Dendritic cell treated with granulocyte-macrophage colony-stimulating factor and Interleukin-4, amounts not matched to agents 40 ng/mL and 50 ng/mL, for 4 days (primary cell): ENCODE data around the gene TAF4B.
"Not testable (repeated sequence)": the region's sequence is repeated elsewhere in the genome, so short reads cannot be mapped to it uniquely, and the experiment has no call there.

Source experiments
- H3K27ac Mint-ChIP-seq: one replicate; pipeline ENCODE4 v1.8.0; 2022; ENCODE audit warnings: mild to moderate bottlenecking, mixed read lengths
- H3K27me3 Mint-ChIP-seq: one replicate; pipeline ENCODE4 v1.8.0; 2022; ENCODE audit warnings: mild to moderate bottlenecking, mixed read lengths
- H3K36me3 Mint-ChIP-seq: one replicate; pipeline ENCODE4 v1.8.0; 2022; ENCODE audit warnings: low read depth, mixed read lengths
- H3K4me1 Mint-ChIP-seq: one replicate; pipeline ENCODE4 v1.8.0; 2022; ENCODE audit warnings: low read depth, mixed read lengths
- H3K4me3 Mint-ChIP-seq: one replicate; pipeline ENCODE4 v1.8.0; 2022; ENCODE audit warnings: mild to moderate bottlenecking, moderate library complexity, mixed read lengths
- H3K9me3 Mint-ChIP-seq: one replicate; pipeline ENCODE4 v1.8.0; 2022; ENCODE audit warnings: mixed read lengths
- intact Hi-C: fragments of 100-400 bp; cut with micrococcal nuclease; formaldehyde crosslinking; loops from one replicate; pipeline ENCODE4 v1.15.0; 2022

Gene TAF4B, protein sequence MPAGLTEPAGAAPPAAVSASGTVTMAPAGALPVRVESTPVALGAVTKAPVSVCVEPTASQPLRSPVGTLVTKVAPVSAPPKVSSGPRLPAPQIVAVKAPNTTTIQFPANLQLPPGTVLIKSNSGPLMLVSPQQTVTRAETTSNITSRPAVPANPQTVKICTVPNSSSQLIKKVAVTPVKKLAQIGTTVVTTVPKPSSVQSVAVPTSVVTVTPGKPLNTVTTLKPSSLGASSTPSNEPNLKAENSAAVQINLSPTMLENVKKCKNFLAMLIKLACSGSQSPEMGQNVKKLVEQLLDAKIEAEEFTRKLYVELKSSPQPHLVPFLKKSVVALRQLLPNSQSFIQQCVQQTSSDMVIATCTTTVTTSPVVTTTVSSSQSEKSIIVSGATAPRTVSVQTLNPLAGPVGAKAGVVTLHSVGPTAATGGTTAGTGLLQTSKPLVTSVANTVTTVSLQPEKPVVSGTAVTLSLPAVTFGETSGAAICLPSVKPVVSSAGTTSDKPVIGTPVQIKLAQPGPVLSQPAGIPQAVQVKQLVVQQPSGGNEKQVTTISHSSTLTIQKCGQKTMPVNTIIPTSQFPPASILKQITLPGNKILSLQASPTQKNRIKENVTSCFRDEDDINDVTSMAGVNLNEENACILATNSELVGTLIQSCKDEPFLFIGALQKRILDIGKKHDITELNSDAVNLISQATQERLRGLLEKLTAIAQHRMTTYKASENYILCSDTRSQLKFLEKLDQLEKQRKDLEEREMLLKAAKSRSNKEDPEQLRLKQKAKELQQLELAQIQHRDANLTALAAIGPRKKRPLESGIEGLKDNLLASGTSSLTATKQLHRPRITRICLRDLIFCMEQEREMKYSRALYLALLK

DNA sequence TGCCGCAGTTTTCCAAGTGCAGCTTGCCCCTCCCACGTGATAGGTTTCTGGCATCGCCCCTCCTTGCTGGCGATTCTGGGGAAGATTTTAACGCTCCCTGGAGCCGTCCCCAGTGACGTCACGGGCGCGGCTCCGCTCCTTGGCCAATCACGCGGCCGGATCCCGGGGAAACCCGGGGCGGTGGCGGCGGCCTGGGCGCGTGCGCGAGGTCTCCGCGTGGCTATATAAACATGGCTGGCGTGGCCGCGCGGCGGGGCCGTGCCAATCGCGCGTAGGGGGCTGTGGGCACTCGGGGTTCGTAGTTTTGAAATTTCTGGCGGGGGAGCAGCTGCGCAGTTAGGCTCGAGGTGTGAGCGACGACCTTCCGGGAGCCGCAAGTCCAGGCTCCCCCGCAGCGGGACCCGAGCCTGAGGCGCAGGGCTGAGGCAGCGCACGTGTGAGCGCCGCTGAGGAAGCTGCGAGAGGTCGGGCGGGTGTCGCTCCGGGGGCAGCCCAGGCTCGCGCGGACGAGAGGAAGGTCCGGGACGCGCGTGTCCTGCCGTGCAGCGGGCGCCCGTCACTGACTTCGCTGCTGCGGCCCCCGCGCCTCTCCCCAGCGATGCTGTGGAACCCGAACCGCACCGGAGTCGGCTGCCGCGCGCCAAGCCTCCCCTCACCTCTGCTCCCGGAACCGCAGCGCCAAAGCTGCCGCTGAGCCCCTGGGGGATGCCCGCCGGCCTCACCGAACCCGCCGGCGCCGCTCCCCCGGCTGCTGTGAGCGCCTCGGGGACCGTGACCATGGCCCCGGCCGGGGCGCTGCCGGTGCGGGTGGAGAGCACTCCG lies at the start of gene TAF4B:
TSS of gene TAF4B (plus strand) at position 217 of the 822 bp plus-strand sequence. CDS start at position 706, 489 bp downstream.
- peaks cover 9% of the 10 kb centered on the region for H3K27me3 Mint-ChIP-seq
- H3K4me3 Mint-ChIP-seq: peak within 1 kb of the TSS; percentile 96
- intact Hi-C loops: loop anchor here (2.0 to 5.0 kb wide), 2 partner anchors 136 to 321 kb away; partner anchors contain the start of genes KCTD1 and SS18
- no peaks in the 10 kb centered on the region for H3K9me3 Mint-ChIP-seq
- peaks cover 6% of the 10 kb centered on the region for H3K36me3 Mint-ChIP-seq
- peak within 1 kb of the TSS; percentile 99 for H3K27ac Mint-ChIP-seq
- peaks cover 18% of the 10 kb centered on the region for H3K4me1 Mint-ChIP-seq

DNA sequence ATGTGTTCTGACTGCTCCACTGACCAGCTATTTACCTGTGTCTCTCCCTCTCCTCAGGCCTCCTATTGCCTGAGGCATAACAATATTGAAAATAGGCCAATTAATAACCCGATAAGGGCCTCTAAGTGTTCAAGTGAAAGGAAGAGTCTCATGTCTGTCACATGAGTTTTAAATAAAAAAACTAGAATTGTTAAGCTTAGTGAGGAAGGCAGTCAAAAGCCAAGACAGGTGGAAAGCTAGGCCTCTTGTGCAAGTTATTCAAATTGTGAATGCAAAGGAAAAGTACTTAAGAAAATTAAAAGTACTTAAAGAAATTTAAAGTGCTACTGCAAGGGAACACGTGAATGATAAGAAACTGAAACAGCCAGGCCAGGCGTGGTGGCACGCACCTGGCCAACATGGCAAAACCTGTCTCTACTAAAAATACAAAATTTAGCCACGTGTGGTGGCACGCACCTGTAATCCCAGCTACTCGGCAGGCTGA lies 44.9 kb upstream of the TAF4B start:
- Mint-ChIP-seq H3K36me3 (no peaks in the 10 kb centered on the region), H3K4me3 (no peak overlapping the region), H3K9me3 (no peaks in the 10 kb centered on the region), H3K27ac (no peak overlapping the region), H3K4me1 (no peaks in the 10 kb centered on the region), H3K27me3 (no peaks in the 10 kb centered on the region)
- intact Hi-C loops: no loop called here

DNA sequence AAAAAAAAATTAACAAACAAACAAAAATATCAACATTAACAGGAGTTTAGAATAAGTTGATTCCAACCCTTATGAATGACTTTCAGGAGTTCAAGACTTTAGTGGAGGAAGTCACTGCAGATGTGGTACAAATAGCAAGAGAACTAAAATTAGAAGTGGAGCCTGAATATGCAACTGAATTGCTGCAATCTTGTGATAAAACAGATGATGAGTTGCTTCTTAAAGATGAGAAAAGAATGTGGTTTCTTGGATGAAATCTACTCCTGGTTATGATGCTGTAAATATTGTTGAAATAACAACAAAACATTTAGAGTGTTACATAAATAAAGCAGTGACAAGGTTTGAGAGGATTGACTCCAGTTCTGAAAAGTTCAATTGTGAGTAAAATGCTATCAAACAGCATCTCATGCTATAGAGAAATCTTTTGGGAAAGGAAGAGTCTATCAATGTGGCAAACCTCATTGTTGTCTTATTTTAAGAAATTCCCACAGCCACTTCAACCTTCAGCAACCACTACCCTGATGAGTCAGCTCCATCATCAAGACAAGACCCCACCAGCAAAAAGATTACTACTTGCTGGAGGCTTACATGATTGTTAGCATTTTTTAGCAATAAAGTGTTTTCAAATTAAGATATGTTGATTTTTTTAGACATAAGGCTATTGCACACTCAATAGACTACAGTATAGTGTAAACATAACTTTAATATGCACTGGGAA lies 42.7 kb upstream of the TAF4B start:
- intact Hi-C loops: no loop called here
- H3K4me1 Mint-ChIP-seq: no peaks in the 10 kb centered on the region
- H3K27me3 Mint-ChIP-seq: no peaks in the 10 kb centered on the region
- H3K27ac Mint-ChIP-seq: no peak overlapping the region
- H3K36me3 Mint-ChIP-seq: no peaks in the 10 kb centered on the region
- H3K4me3 Mint-ChIP-seq: no peak overlapping the region
- no peaks in the 10 kb centered on the region for H3K9me3 Mint-ChIP-seq

DNA sequence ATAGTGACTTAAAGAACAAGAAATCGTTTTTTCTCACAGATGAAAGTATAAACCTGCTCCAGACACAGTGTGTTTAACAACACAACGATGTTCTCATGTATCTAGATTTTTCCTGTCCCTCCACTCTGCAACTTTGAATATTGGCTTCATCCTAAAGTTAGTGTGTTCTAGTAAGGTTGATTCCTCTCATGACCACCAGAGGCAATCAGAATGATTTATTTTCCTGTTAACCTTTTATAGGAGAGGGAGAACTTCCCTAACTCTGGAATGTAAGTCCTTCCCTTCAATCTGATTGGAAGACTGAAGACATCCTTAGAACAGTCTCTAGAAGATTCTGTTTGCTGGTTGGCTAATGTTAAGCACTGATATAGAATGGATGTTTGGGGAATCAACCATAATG lies 41.0 kb upstream of the TAF4B start:
- Mint-ChIP-seq H3K27ac (no peak overlapping the region), H3K4me3 (no peak overlapping the region), H3K27me3 (no peaks in the 10 kb centered on the region), H3K9me3 (no peaks in the 10 kb centered on the region), H3K4me1 (no peaks in the 10 kb centered on the region), H3K36me3 (no peaks in the 10 kb centered on the region)
- intact Hi-C loops: no loop called here

DNA sequence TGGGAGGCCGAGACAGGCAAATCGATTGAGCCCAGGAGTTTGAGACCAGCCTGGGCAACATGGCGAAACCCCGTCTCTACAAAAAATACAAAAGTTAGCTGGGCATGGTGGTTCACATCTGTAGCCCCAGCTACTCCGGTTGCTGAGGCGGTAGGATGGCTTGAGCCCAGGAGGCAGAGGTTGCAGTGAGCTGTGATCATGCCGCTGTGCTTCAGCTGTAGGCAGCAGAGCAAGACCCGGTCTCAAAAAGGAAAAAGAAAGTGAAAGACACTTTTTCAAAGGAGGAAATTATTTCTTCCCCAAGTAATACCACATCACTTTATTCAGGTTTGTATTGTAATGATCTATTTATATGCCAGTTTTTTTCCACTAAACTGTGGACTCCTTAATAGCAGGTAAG lies 35.7 kb upstream of the TAF4B start:
- H3K36me3 Mint-ChIP-seq: no peaks in the 10 kb centered on the region
- H3K4me3 Mint-ChIP-seq: peak overlapping the region; percentile 65
- peak overlapping the region; percentile 49 for H3K27ac Mint-ChIP-seq
- intact Hi-C loops: no loop called here
- no peaks in the 10 kb centered on the region for H3K9me3 Mint-ChIP-seq
- no peaks in the 10 kb centered on the region for H3K4me1 Mint-ChIP-seq
- no peaks in the 10 kb centered on the region for H3K27me3 Mint-ChIP-seq

DNA sequence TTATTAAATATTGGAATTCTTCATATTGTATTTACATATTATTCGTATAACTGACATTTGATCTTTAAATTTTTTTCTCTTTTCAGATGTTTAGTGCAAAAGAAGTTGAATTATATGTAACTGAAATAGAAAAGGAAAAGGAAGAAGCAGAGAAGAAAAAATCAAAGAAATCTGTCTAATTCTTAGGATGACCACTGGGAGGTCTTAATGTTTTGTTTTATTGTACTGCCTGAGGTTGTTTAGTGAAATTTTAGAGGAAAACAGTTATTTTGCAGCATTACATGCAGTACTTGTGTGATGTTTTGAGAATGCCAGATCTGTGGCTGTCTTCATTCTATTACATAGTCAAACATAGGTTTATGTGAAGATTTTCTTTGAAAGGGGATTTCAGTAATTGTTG lies 34.0 kb upstream of the TAF4B start:
- H3K9me3 Mint-ChIP-seq: no peaks in the 10 kb centered on the region
- no peaks in the 10 kb centered on the region for H3K36me3 Mint-ChIP-seq
- H3K4me1 Mint-ChIP-seq: no peaks in the 10 kb centered on the region
- no peak overlapping the region for H3K4me3 Mint-ChIP-seq
- H3K27me3 Mint-ChIP-seq: no peaks in the 10 kb centered on the region
- intact Hi-C loops: no loop called here
- no peak overlapping the region for H3K27ac Mint-ChIP-seq

DNA sequence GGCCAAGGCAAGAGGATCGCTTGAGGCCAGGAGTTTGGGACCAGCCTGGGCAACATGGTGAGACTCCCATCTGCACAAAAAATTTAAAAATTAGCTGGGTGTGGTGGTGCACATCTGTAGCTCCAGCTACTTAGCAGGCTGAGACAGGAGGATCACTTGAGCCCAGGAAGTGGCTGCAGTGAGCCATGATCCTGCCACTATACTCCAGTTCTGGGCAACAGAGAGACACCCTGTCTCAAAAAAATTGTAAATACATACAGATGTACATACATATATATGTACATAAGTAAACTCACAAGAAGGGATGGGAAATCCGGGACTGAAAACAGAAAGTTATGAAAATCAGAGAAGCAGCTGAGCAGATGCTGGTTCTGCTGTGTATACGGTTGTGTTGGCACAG lies 29.6 kb upstream of the TAF4B start:
- Mint-ChIP-seq H3K36me3 (no peaks in the 10 kb centered on the region), H3K27ac (no peak overlapping the region), H3K9me3 (no peaks in the 10 kb centered on the region), H3K4me3 (no peak overlapping the region), H3K4me1 (no peaks in the 10 kb centered on the region), H3K27me3 (no peaks in the 10 kb centered on the region)
- intact Hi-C loops: no loop called here

DNA sequence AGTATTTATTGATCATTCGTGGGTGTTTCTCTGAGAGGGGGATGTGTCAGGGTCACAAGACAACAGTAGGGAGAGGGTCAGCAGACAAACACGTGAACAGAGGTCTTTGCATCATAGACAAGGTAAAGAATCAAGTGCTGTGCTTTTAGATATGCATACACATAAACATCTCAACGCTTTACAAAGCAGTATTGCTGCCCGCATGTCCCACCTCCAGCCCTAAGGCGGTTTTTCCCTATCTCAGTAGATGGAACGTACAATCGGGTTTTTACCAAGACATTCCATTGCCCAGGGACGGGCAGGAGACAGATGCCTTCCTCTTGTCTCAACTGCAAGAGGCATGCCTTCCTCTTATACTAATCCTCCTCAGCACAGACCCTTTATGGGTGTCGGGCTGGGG lies 24.2 kb upstream of the TAF4B start:
- H3K27me3 Mint-ChIP-seq, H3K4me3 Mint-ChIP-seq, H3K36me3 Mint-ChIP-seq, H3K27ac Mint-ChIP-seq, H3K9me3 Mint-ChIP-seq, H3K4me1 Mint-ChIP-seq, intact Hi-C loops: not testable (repeated sequence)

DNA sequence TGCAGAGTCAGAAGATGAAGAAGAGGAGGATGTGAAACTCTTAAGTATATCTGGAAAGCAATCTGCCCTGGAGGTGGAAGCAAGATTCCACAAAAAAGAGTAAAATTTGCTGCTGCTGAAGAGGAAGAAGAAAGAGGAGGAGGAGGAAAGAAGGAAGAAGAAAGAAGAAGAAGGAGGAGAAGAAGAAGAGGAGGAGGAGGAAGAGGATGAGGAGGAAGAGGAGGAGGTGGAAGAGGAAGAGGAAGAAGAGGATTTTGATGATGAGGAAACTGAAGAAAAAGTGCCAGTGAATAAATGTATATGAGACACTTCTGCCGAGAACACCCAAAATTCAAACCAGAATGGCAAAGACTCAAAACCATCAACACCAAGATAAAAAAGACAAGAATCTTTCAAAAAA lies 20.9 kb upstream of the TAF4B start:
- no peak overlapping the region for H3K27ac Mint-ChIP-seq
- no peak overlapping the region for H3K4me3 Mint-ChIP-seq
- H3K4me1 Mint-ChIP-seq: peaks cover 11% of the 10 kb centered on the region
- no peaks in the 10 kb centered on the region for H3K9me3 Mint-ChIP-seq
- H3K27me3 Mint-ChIP-seq: no peaks in the 10 kb centered on the region
- H3K36me3 Mint-ChIP-seq: no peaks in the 10 kb centered on the region
- intact Hi-C loops: no loop called here

DNA sequence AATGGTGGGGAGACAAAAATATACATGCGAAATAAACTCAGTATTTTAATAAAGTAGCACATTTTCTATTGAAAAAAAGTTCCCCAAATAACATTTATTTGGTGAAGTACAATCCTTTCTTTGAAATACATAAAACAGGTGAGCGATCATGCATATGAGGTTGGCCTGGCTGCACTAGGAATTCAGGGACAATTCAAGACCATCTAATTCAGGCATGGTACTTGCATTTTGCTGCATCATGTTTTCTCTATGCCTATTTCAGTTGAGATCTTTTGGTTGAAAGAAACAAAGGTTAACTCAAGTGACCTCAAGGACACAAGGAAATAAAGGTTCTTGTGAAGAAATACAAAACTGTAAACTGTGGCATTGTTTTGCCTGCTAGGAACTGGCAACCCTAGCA lies 19.8 kb upstream of the TAF4B start:
- H3K4me1 Mint-ChIP-seq: peaks cover 14% of the 10 kb centered on the region
- intact Hi-C loops: no loop called here
- no peaks in the 10 kb centered on the region for H3K36me3 Mint-ChIP-seq
- H3K27me3 Mint-ChIP-seq: no peaks in the 10 kb centered on the region
- H3K27ac Mint-ChIP-seq: no peak overlapping the region
- no peaks in the 10 kb centered on the region for H3K9me3 Mint-ChIP-seq
- no peak overlapping the region for H3K4me3 Mint-ChIP-seq

DNA sequence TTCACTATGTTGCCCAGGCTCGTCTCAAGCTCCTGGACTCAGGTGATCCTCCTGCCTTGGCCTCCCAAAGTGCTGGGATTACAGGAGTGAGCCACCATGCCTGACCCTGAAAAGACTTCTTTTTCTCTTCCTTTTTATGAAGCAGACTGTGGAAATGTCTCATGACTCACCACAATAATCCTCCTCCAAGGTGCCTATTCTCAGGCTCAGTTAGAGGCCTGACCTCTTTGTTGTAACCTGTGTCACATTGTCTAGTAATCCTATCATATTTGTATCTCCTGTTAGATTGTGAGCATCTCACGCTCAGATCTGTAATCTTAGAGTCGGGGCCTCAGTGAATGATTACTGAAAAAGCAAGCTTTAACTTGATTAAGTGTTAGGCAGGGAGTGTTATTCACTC lies 18.3 kb upstream of the TAF4B start:
- intact Hi-C loops: no loop called here
- Mint-ChIP-seq H3K4me3 (no peak overlapping the region), H3K9me3 (no peaks in the 10 kb centered on the region), H3K27me3 (no peaks in the 10 kb centered on the region), H3K36me3 (no peaks in the 10 kb centered on the region), H3K27ac (peak overlapping the region; percentile 41), H3K4me1 (peaks cover 14% of the 10 kb centered on the region)

DNA sequence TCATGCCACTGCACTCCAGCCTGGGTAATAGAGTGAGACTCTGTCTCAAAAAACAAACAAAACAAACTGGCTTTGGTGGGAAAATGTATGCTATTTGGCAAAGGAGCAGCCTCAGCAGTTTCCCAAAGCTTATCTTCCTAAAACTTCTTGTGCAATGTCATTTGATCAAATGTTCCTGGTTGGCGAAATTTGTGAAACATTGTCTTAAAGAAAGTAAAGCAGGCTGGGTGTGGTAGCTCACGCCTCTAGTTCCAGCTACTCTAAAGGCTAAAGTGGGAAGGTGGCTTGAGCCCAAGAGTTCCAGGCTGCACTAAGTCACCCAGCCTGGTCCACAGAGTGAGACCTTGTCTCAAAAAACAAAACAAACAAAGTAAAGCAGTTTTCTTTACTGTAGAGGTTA lies 17.3 kb upstream of the TAF4B start:
- Mint-ChIP-seq H3K4me1 (peaks cover 14% of the 10 kb centered on the region), H3K9me3 (no peaks in the 10 kb centered on the region), H3K4me3 (no peak overlapping the region), H3K27ac (no peak overlapping the region), H3K27me3 (no peaks in the 10 kb centered on the region), H3K36me3 (no peaks in the 10 kb centered on the region)
- intact Hi-C loops: no loop called here

DNA sequence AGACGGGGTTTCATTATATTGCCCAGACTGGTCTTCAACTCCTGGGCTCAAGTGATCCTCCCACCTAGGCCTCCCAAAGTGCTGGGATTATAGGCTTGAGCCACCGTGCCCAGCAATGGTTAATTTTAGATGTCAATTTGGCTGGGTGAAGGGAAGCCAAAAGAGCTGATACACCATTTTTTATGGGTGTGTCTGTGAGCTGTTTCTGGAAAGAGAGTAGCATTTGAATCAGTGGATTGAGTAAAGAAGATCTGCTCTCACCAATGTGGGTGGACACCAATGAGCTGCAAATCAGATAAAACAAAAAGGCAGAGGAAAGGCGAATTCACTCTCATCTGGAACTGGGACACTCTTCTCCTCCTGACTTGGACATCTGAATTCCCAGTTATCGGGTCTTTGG lies 16.1 kb upstream of the TAF4B start:
- intact Hi-C loops: no loop called here
- Mint-ChIP-seq H3K4me1 (peaks cover 17% of the 10 kb centered on the region), H3K4me3 (no peak overlapping the region), H3K27ac (no peak overlapping the region), H3K36me3 (no peaks in the 10 kb centered on the region), H3K27me3 (no peaks in the 10 kb centered on the region), H3K9me3 (no peaks in the 10 kb centered on the region)
